T-helper 1 cell treated with Interleukin-12 subunit alpha and Interleukin-12 subunit beta and Interleukin-4 antibody, amounts not matched to agents 30 μg/mL and 1 μg/mL, for 36 hours (primary cell): ENCODE data around the gene ANKRD36C.
"Not testable (repeated sequence)": the region's sequence is repeated elsewhere in the genome, so short reads cannot be mapped to it uniquely, and the experiment has no call there.

Experiments
- H3K27ac Mint-ChIP-seq: one replicate; pipeline ENCODE4 v1.8.0; 2021; ENCODE audit warnings: mild to moderate bottlenecking, mixed read lengths
- H3K27me3 Mint-ChIP-seq: one replicate; pipeline ENCODE4 v1.8.0; 2021; ENCODE audit warnings: low read depth, mixed read lengths
- H3K36me3 Mint-ChIP-seq: one replicate; pipeline ENCODE4 v1.8.0; 2021; ENCODE audit warnings: low read depth, mixed read lengths
- H3K4me1 Mint-ChIP-seq: one replicate; pipeline ENCODE4 v1.8.0; 2021; ENCODE audit warnings: low read depth, mixed read lengths
- H3K4me3 Mint-ChIP-seq: one replicate; pipeline ENCODE4 v1.8.0; 2021; ENCODE audit warnings: mild to moderate bottlenecking, moderate library complexity, mixed read lengths
- H3K9me3 Mint-ChIP-seq: one replicate; pipeline ENCODE4 v1.8.0; 2021; ENCODE audit warnings: mixed read lengths

The ANKRD36C gene

DNA sequence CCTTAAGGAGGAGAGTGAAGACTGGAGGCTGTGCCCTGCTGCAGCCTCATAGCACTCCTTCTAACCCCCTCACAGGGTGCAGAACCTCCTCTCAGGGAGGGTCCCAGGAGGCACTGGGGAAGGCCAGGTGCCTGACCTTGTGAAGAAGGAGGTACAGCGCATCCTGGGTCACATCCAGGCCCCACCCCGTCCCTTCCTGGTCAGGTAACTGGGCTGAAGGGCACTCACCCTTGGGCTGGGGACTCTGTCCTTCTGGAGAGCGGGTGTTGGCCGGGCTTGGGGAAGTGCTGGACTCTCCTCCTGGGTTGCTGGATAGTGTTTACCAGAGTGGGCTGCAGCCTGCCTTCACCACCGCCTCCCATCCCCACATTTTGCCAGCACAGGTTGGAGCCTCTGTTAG, 197.7 kb downstream of the ANKRD36C start:
- H3K27me3 Mint-ChIP-seq, H3K4me1 Mint-ChIP-seq, H3K4me3 Mint-ChIP-seq, H3K27ac Mint-ChIP-seq, H3K36me3 Mint-ChIP-seq, H3K9me3 Mint-ChIP-seq: not testable (repeated sequence)

DNA sequence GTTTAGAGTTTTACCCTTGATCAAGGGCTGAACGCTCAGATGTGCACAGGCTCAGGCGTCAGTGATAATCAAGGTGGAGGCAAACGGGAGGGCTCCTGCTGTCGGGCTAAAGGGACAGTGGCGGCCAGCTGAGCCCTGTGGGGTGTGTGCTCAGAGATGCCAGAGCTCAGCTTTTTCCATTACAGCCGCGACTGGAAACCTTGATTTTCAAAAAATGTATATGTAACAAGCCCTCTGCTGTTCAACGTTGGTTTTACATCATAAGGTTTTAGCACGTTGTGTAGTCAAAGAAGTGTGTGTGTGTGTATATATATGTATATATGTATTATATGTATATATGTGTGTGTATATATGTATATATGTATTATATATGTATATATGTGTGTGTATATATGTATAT, 201.4 kb downstream of the ANKRD36C start:
- H3K27ac Mint-ChIP-seq, H3K4me1 Mint-ChIP-seq, H3K36me3 Mint-ChIP-seq, H3K27me3 Mint-ChIP-seq, H3K4me3 Mint-ChIP-seq, H3K9me3 Mint-ChIP-seq: not testable (repeated sequence)

DNA sequence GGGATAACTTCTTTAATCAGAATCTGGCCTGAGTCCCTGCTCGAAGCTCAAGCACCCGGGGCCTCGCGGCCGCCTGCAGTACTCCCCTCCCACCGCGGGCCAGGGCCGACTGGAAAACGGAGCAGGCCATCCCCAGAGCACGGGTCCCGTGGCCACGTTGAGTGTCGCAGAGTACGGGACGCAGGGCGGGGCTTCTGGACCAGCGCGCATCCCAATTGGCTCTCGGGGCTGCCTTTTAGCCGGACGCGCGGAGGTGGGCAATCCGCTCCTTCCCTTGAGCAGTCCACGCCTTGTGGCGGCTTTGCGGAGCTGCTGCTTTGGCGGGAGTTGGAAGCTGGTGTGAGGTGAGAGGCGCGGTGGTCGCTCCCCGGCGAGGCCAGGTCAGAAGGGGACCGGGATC, 202.2 kb downstream of the ANKRD36C start:
- not testable (repeated sequence) for H3K4me3 Mint-ChIP-seq, H3K27me3 Mint-ChIP-seq

DNA sequence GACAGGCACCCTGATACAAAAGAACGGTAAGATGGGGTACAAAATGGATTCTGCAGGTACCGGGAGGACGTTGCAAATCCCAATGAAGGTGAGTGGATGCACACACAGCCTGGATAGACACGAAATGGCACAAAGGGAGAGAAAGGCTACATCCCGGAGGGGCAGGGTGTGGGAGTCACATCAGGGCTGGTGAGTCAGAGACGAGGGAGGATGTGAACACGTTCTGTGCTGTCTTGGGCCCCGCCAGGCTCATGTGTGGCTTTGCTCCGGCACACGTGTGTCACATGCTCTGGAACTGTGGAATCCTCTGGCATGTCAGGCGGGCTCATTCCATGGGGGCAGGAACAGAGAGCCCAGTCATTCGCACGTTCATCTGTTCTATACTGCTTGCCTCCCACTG, 203.0 kb downstream of the ANKRD36C start:
- not testable (repeated sequence) for H3K4me3 Mint-ChIP-seq, H3K9me3 Mint-ChIP-seq, H3K4me1 Mint-ChIP-seq, H3K36me3 Mint-ChIP-seq, H3K27me3 Mint-ChIP-seq, H3K27ac Mint-ChIP-seq

More for the DNA sequence above, 202.2 kb downstream of the ANKRD36C start:
- H3K4me1 Mint-ChIP-seq, H3K36me3 Mint-ChIP-seq, H3K27ac Mint-ChIP-seq, H3K9me3 Mint-ChIP-seq: not testable (repeated sequence)
